HG03196 (cell line): ENCODE measurements around the gene OLFML2B.

Experiments used
- ATAC-seq: cut with Tn5 transposase; IDR thresholded peaks from one replicate; pipeline ENCODE4 v1.9.1; 2021; ENCODE audit not compliant: unreplicated experiment

OLFML2B gene

DNA sequence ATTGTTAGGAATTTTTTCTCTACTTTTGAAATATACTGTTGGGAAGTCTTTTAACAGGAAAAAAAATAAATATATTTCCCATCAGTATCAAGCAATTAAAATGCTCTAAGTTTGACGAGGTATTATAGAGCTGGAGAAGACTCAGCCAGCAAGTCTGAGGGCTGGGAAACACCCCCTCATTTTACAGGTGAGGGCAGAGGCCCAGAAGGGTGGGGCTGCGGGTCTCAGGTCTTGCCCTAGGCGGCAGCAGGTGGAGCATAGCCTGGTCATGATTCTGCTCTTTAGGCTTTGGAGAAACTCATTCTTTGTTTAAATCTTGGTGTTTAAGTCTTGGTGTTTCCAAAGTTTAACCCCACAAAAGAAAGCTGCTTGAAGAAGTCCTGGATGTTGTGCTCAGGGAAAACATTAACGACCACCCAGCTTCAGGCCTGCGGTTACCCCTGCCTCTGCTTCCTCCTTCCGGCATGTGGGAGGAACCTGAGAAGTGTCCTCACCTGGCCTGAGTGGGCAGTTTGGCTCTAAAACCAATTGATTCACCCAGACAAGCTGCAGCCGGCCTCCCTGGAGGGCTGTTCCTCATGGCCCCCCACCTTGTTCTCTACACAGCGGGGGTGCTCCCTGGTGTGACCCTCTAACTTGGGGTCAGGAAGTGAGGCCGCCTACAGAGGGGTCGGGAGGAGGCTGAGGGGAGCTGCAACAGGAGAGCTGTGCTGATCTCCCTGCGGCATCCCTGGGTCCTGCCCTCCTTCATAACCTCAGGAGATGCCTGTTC lies 41.7 kb downstream of the OLFML2B start:
- no peak for ATAC-seq

DNA sequence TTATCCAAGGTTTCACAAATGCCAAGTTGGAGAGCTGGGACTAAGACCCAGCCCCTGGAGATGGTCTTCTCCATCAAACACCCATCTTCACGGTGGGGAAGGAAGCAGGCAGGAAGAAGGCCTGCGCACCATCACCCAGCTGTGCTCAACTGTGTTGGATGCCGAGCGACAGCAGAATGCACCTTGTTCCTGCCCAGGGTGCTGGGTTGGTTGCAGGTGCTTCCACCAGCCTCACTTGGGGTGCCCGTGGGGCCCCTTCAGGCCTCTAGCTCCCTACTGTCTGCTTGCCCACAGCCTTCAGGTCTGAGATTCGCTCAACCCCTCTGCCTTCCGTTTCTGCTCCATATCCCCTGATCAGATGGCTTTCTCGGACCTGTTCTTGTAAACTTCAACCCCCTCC lies 42.5 kb downstream of the OLFML2B start:
- no peak for ATAC-seq

DNA sequence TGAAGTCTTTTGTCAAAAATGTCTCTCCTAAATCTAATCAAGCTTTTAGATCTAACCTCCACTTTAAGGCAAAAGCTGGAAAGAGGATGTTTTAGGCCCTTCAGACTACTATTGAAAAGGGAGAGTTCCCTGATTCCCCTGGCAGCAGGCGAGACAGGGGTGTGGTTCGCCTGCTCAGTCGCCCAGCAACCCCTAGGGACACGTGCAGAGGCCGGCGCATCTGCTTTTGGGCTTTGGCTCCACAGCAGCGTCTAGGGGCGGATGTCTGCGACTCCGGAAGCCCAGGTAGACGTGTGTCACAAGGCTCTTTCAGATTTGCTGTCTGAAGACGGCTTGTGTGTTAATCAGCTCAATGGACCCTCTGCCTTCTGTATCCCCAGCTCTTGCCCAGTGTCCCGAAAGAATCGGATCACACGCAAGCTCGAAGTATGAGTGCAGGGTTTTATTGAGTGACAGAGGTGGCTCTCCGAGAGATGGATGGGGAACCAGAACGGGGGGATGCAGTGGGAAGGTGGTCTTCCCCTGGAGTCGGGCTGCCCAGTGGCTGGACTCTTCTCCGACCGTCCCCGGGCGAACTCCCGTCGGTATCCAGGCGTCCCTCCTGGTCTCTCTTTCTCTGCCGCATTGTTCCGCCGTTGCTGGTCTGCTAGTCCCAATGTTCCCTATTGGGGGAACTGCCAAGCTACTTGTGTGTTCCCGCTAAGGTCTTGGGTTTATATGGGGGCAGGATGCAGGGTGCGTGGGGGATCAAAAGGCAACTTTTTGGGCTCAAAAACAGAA lies 45.5 kb downstream of the OLFML2B start:
- no peak for ATAC-seq

DNA sequence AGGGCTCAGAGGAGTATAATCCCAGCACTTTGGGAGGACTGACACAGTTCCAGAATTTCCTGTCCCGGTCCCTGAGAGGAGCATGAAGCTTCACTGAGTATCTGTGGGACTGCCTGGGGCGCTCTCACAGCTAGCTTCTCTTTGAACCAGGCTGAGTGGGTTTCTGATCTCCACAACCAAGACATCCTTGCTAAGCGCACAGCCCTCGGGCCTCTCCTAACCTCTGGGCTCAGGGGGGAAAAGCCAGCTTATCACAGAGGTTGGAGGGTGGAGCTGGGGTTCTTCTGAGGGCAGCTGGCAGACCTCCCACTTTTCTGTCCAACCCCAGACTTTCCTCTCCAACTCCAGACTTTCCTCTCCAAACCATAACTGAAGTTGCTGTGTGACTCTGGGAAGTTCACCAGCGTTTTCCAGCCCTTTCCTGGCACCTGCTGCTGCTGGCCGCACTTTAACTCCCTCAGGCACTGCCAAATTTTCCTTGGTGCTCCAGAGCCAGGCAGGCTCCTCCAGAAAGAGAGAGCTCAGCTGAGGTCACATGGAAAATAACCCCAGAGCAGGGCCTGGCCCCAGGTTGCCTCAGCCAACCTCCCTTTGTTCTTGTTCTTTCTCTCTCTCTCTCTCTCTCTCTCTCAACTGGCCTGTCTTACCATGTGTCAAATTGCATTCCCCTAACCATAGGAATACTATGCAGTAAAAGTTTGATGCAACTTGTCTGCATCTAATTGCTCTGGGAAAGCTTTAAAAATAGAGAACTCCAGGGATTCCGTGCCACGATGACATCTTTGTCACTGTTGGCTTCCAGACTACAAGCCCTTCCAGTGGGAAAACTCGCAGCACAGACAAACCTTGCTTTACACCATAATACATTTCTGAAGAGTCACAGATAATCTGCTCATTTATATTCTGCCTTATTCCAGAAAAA lies 49.5 kb downstream of the OLFML2B start:
- ATAC-seq = no peak

DNA sequence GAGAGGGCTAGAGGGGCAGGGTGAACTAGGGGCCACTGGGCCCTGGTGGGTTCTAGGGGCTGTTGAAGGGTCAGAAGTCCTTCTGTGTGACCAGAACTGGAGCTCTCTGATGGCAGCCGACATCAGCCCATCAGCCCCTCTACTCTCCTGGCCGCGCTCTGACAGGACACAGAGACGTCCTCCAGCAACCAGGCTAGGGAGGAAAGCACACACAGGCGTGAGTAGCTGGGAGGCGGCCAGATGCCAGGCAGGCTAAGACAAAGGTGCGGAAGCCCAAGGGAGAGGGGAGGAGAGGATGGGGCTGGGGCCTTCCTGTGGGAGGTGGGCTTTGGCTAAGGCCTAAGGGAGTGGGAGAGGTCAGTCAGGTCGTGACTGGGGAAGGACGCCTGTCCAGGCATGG lies 50.8 kb downstream of the OLFML2B start:
- no peak for ATAC-seq

DNA sequence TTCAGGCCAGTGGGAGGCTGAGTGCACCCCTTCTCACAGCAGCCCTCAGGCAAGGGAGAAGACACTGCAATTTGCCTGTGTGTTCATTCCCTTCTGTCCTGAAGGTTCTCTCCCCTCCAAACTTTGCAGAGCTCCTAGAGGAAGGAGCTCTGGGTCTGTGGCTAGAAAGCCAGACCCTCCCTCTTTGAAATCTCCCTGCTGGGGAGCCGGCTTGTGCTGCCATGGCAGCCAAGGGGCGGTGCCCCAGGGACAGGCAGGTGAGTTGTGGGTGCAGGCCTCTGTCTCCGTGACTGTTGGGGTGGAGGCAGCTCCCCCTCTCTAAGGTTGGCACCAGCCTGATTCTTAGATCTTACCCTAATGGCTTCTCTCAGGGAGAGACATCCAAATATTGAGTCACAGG lies 53.0 kb downstream of the OLFML2B start:
- no peak for ATAC-seq

DNA sequence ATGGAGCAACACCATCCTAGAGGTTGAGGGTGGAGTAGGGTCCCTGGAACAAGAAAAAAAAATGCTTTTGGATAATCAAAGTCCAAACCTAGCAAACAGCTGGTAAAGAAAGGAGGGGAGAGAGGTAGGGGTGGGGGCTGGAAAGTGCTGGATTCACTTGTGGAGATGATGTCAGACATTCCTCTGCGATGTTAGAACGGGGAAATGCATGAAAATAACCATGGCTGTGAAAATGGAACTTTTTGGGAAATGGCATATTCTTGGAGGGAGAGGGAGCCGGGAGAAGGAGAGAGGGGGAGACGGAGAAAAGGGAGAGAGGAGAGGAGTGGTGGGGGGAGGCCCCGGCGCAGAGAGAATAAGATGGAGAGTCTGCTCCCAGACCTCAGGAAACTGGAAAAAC lies 53.6 kb downstream of the OLFML2B start:
- no peak for ATAC-seq

DNA sequence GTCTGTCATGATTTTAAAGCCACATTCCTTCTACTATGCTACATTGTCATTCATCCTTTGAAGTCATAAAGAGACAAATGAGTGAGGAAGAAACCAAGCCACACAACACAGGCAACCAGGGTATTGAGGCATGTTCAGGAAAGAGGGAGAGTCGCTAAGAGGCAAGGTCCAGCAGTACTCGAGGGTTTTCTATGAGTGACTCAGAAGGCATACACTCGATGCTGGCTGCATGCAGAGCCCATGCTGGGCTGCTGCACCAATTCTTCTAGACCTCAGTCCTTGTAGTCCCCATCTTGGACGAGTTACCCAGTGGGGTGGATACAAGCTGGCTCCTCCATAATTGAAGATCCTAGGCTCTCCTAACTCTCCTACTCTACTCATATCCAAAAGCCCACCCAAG lies 57.6 kb downstream of the OLFML2B start:
- ATAC-seq = no peak

DNA sequence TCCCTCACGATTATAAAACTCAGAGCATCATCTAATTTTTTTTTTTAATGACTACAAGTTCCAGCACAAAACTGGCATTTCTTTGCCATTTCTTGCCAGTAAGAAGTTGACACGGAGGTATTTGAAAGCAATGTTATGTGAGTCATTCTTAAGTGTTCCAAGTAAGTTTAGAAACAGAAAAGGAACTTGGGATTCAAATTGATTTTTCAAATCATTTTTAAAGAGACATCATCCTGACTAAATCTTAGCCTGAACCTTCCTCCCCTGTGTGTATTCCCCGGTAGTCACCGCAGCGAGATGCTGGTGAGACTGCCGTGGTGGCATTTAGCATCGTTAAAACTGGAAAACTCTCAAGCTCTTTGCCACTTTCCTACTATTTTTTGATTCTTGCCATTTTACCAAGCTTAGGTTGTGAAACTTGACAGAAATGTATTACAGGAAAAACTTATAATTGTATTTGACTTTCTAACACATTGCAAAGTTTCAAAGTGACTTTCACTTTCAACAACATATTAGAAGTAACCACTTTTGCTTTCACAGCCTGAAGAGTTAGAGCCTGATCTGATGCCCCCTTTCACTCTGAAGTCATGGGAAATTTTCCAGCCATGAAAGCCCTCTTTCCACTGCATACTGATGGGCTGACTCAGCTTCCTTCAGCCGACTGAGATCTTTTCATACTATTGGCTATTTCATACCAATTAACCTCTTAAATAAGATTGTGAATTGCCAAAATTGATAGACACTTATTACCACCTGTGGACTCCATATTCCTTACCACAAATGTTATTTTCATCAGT lies 61.4 kb downstream of the OLFML2B start:
- ATAC-seq = peak; percentile 69

DNA sequence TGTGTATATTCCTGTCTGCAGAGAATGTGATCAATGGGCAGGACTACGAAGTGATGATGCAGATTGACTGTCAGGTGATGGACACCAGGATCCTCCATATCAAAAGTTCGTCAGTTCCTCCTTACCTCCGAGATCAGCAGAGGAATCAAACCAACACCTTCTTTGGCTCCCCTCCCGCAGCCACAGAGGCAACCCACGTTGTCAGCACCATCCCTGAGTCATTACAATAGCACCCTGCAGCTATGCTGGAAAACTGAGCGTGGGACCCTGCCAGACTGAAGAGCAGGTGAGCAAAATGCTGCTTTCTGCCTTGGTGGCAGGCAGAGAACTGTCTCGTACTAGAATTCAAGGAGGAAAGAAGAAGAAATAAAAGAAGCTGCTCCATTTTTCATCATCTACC lies 65.2 kb downstream of the OLFML2B start:
- no peak for ATAC-seq

DNA sequence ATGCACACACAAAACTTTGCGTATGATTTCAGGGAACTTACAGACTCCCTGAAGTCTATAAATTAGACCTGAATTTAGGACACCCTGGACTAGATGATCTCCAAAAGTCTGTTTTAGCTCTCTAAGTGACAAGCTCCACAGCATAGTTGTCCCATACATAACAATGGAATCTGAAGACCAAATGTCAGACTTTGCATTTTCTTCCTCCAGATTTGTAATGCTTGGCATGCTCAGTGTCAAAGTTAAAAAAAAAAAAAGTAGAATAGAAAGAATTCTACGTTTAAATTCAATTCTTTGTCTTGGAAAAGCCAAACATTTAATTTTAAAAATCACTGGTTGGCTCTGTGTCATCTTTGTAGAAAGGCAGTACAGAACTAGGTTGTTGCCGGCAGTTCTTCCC lies 66.7 kb downstream of the OLFML2B start:
- ATAC-seq = no peak

DNA sequence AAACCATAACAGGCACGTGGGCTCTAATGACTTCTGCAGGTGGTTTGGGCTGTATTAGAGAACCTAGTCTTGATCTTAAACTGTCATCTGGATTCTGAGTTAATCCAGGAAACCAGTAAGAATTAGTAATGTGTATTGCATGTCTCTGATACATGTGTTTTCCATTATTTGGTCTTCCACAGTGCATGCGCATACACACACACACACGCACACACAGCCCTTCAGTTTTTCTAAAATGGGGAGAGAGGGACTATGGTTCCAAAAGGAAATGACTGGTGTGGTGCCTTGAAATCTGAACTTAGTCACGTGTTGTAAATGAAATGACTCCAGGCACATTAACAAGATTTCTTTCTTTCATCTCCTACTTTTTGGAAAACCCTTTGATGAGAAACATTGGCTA lies 67.6 kb downstream of the OLFML2B start:
- ATAC-seq = no peak

DNA sequence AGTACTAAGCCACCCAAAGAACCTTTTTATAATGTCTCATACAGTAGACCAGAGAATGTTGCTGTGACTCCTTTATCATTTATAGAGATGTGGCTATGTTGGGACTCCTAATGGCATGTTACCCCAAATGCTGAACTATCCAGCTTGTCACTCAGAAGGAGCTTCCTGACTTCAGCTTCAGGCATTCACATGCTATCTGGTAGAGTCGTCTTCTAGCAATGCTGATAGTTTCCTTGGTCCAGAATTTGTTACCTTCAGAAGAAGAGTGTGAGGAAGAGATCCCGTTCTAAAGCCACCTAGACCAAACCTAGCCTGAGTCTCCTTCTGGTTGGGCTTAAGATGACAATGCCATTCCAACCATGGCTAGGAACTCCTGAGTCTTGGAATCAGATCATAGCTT lies 68.1 kb downstream of the OLFML2B start:
- ATAC-seq = no peak

DNA sequence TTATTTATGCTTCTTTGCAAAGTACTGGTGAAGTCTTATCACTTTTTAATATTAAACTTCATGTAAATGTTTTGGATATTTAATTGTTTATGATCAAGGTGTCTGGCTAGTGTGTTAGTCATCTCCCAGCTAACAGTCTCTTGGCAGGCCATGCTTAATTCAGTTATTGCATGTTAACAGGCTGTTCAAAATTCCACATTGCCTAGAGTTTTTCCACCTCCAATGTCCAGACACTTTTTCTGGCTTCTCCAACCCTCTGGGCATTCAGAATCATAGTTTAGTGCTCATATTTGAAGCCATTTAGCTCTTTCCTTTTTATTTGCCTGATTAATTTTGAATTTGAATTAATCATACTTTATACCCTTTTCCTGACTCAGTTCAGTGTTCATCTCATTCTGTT lies 69.2 kb downstream of the OLFML2B start:
- ATAC-seq = no peak

DNA sequence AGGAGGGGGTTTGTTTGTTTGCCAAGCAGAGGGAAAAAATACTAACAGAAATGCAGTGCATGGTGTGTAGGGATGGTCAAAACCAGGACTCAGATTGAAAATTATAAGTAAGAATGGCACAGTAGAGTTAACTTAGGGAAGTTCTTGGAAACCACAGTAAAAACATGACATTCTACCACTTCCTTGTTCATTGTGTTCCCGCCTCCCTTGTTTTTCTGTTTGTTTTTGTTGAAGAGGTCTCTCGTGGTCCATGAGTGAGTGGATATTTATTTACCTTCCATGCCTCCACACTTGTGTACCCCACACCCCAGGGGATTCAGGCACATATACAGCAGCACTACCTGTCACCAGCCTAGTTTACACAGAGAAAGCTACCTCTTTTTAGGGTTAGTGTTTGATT lies 69.6 kb downstream of the OLFML2B start:
- ATAC-seq = no peak

DNA sequence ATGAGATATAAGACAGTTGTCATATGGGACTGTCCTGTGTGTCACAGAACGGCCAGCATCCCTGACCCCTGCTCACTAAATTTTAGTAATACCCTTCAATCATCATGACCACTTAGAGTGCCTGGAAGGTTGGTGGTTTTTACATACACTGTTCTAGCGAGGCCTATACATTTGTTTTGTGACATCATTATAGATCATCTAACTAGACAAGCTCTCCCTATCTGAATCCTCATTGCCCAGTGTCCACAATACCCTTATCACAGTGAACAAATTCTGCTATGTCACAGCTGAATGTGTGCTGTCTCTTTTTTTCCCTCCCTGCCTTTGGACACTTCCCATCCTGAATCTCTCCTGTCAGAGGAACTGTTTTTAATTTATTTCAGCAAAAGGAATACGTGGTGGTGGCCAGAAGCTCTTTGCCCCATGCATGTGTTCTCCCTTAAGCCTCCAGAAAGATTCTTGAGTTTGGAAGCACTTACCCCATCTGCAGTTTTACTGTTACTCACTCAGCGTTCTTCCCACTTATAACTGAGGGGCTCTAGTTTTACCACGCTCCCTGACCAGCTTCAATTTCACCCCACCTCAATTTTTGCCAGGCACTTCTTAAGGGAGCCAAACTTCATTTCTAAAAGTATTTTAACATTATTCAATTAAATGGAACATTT lies 70.3 kb downstream of the OLFML2B start:
- no peak for ATAC-seq

DNA sequence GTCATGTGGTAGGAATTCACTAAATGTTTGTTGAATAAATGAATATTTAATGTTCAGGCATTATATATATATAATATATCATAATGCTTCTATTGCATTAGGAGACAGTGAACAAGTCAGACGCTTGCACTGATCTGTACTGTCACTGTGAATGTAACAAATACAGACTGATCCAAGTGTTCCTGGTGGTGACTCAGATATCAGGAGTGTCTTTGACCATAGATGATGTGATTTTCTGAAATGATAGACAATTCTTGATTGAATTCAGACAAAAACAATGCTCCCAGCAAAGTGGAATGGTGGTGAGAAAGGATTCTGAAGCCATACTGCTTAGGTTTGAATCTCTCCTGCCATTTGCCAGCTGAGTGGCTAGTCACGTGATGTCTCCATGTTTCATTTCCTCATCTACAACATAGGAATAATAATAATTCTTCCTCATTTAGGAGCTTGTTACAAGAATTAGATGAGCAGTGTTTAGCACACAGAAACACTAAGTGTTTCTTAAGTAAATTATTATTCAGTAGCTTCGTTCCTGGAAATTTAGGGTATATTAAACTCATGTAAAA lies 71.0 kb downstream of the OLFML2B start:
- no peak for ATAC-seq

DNA sequence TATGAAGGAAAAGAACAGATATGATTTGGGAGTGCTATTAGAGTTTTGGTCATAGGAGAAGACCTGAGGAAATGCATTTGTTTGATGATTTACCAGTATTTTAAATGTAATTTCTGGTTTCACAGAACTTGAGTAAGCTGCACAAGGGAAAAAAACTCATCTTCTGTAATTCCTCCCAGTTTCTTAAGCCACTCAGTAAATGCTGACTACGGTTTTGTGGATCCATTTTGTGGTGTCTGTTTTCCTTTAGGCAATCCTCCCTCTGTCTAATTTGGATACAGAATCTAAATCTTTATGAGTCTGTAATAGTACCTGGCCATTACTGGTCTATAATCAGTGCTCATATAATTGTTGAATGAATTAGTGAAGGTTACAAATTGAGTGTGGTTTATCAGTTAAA lies 72.0 kb downstream of the OLFML2B start:
- ATAC-seq = no peak

DNA sequence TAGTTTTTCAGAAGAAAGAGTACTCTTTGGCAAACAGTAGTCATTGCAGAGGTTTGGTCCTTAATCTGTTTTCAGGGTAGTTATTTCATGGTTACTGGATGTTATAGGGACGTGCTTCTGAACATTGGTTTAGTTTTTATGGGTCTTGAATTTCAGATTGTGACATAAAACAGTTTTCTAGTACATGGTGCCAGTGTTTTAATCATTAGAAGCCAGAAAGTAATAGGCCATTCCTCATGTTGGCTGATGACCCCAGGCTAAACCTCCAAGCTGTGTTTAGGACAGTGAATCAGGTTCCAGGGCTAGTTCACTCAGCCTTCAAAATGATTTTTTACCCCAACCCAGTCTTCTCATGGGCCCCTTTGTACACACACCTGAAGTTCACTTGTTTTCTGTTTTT lies 73.3 kb downstream of the OLFML2B start:
- ATAC-seq = no peak

DNA sequence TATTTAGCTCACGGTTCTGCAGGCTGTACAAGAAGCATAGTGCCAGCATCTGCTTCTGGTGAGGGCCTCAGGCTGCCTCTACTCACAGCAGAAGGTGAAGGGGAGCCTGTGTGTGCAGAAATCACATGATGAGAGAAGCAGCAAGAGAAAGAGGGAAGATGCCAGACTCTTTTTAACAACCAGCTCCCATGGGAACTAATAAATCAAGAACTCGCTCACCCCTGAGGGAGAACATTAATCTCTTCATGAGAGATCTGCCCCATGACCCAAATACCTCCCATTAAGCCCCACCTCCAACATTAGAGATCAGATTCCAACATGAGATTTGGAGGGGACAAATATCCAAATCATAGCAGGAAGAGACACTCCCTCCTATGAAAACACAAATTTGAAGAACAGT lies 74.1 kb downstream of the OLFML2B start:
- no peak for ATAC-seq
